Left ventricle myocardium inferior (tissue), 1 donor: ENCODE data around the gene MYRF. TPM values are rescaled to one million over a fixed set of nuclear protein-coding genes. Genes with fewer than 3 reads are reported as not detected.

ENCODE experiments used
- DNase-seq: peaks from one replicate; pipeline ENCODE4 v3.0.0-alpha.2; 2020
- H3K27ac ChIP-seq: fragments of 200-600 bp; replicated peaks from 2 replicates; pipeline ENCODE4 v1.8.0; 2021
- H3K27me3 ChIP-seq: fragments of 200-600 bp; 2 replicates; pipeline ENCODE4 v1.8.0; 2021; ENCODE audit warnings: low read depth
- H3K36me3 ChIP-seq: fragments of 200-600 bp; 2 replicates; pipeline ENCODE4 v1.8.0; 2021
- H3K4me1 ChIP-seq: fragments of 200-600 bp; 2 replicates; pipeline ENCODE4 v1.8.0; 2021
- H3K4me3 ChIP-seq: fragments of 200-600 bp; 2 replicates; pipeline ENCODE4 v1.8.0; 2021; ENCODE audit warnings: mild to moderate bottlenecking, moderate library complexity
- H3K9me3 ChIP-seq: fragments of 200-600 bp; replicated peaks from 2 replicates; pipeline ENCODE4 v1.8.0; 2021
- CTCF ChIP-seq: fragments of 200-600 bp; IDR thresholded peaks from 2 replicates; pipeline ENCODE4 v1.8.0; 2021; ENCODE audit warnings: antibody characterized with exemption, mild to moderate bottlenecking, borderline replicate concordance
- intact Hi-C: fragments of 100-400 bp; cut with micrococcal nuclease; formaldehyde crosslinking; loops from one replicate; pipeline ENCODE4 v1.11.0; 2022
- total RNA-seq: library from RNA; stranded (reverse); fragmentation: NEBNext Ultra II Directional; extraction: Animal tissue kit (Norgen Biotek cat#: 25700); gene quantifications from one replicate; pipeline ENCODE4 v1.2.1, GENCODE V29; 2021
- donor health status: DM: no; HTN: yes; CAD: no; lungs with severe emphysema.

The MYRF gene
- total RNA-seq, 1 donor from 2014 or later: 0.14 TPM

- no peak for TF ChIP-seq CTCF
- Histone ChIP-seq H3K27me3 (no peaks in the 10 kb centered on the region), H3K4me3 (peak overlapping the region; percentile 92), H3K9me3 (no peaks in the 10 kb centered on the region), H3K4me1 (peaks cover 31% of the 10 kb centered on the region), H3K27ac (peak overlapping the region; percentile 100), H3K36me3 (peaks cover 16% of the 10 kb centered on the region)
- peak; percentile 73 for DNase-seq
- intact Hi-C loops: no loop called here
Observed at GRCh38 chr11:61815790-61816735, 63.6 kb downstream of the MYRF start.

- intact Hi-C loops: no loop called here
- Histone ChIP-seq H3K27ac (peak within 1 kb of the TSS; percentile 100), H3K4me1 (peaks cover 31% of the 10 kb centered on the region), H3K4me3 (peak within 1 kb of the TSS; percentile 92), H3K36me3 (peaks cover 8% of the 10 kb centered on the region), H3K9me3 (no peaks in the 10 kb centered on the region), H3K27me3 (no peaks in the 10 kb centered on the region)
- peak; percentile 90 for DNase-seq
- peak; percentile 61 for TF ChIP-seq CTCF
Observed at GRCh38 chr11:61816736-61817455, 64.5 kb downstream of the MYRF start, which contains the start of gene FADS1. TSS of gene FADS1 (minus strand) at chr11:61817003. CDS start at chr11:61816929, 74 bp downstream.

GRCh38 chr11:61817471-61818202, 65.2 kb downstream of the MYRF start:
- no peaks in the 10 kb centered on the region for H3K27me3 ChIP-seq
- intact Hi-C loops: no loop called here

GRCh38 chr11:61820174-61820573, 67.7 kb downstream of the MYRF start:
- Histone ChIP-seq H3K4me1 (peaks cover 24% of the 10 kb centered on the region), H3K27ac (no peak overlapping the region), H3K4me3 (no peak overlapping the region), H3K9me3 (no peaks in the 10 kb centered on the region), H3K27me3 (no peaks in the 10 kb centered on the region), H3K36me3 (no peaks in the 10 kb centered on the region)
- no peak for TF ChIP-seq CTCF
- DNase-seq: no peak
- intact Hi-C loops: no loop called here

More at GRCh38 chr11:61817471-61818202, 65.2 kb downstream of the MYRF start:
- Histone ChIP-seq H3K27ac (peak overlapping the region; percentile 100), H3K9me3 (no peaks in the 10 kb centered on the region), H3K4me3 (peak overlapping the region; percentile 92), H3K4me1 (peaks cover 31% of the 10 kb centered on the region), H3K36me3 (peaks cover under 1% of the 10 kb centered on the region)
- TF ChIP-seq CTCF: no peak
- no peak for DNase-seq
